ENCODE results near the gene HDHD3. TPM values are rescaled to one million over a fixed set of nuclear protein-coding genes. Genes with fewer than 3 reads are reported as not detected.

Gene HDHD3
- total RNA-seq, 4 donors from 2014 or later: 24.9 to 69.0 (median 58.6) TPM

DNA sequence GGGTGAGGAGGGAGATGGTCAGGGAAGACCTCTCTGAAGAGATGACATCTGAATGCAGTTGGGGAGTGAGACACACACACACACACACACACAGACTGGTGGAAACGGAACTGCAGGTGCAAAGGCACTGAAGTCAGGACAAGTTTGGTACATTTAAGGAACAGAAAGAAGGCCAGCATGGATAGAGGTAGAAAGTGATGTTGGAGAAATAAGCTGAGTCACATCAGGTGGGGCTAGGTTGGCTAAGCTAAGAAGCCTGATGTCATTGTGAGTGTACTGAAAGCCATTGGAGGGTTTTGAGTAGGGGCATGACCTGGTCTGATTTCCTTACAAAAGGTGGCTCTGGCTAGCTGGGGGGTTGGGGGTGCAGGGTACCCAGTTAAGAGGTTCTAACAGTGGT lies 24.4 kb downstream of the HDHD3 start:
- Histone ChIP-seq H3K4me3 (no peak overlapping the region), H3K4me1 (peaks cover 22% of the 10 kb centered on the region), H3K36me3 (no peaks in the 10 kb centered on the region), H3K9me3 (no peaks in the 10 kb centered on the region), H3K27ac (no peak overlapping the region), H3K27me3 (peaks cover 24% of the 10 kb centered on the region)
- WGBS: 85% methylated on average over 1 of the region's 1 CpG
- DNase-seq (ENCODE audit: low spot score in 2 of 2): peak in 1 of 2 donors; percentile 18
- TF ChIP-seq POLR2AphosphoS5 (IDR thresholded peaks at IDR 0.05) (no peak), EP300 (IDR thresholded peaks at IDR 0.05) (no peak), POLR2A (IDR thresholded peaks at IDR 0.05) (no peak)
- TF ChIP-seq, protein P1, sequence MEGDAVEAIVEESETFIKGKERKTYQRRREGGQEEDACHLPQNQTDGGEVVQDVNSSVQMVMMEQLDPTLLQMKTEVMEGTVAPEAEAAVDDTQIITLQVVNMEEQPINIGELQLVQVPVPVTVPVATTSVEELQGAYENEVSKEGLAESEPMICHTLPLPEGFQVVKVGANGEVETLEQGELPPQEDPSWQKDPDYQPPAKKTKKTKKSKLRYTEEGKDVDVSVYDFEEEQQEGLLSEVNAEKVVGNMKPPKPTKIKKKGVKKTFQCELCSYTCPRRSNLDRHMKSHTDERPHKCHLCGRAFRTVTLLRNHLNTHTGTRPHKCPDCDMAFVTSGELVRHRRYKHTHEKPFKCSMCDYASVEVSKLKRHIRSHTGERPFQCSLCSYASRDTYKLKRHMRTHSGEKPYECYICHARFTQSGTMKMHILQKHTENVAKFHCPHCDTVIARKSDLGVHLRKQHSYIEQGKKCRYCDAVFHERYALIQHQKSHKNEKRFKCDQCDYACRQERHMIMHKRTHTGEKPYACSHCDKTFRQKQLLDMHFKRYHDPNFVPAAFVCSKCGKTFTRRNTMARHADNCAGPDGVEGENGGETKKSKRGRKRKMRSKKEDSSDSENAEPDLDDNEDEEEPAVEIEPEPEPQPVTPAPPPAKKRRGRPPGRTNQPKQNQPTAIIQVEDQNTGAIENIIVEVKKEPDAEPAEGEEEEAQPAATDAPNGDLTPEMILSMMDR (IDR thresholded peaks at IDR 0.05): no peak

DNA sequence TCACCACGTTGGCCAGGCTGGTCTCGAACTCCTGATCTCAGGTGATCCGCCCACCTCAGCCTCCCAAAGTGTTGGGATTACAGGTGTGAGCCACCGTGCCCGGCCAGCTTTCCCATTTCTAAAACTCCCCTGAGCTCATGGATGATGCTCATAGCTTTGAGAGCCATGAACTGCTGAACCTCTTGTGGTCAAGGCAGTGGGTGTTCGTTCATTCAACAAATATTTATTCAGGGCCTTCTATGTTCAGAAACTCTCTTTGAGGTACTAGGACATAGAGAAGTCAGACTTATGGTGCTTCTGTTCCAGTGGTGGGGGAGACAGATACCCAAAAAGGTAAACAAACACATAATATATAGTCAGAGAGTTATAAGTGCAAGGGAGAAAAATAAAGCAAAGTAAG lies 24.8 kb downstream of the HDHD3 start:
- Histone ChIP-seq H3K4me1 (peaks cover 22% of the 10 kb centered on the region), H3K27ac (no peak overlapping the region), H3K4me3 (no peak overlapping the region), H3K27me3 (peaks cover 24% of the 10 kb centered on the region), H3K9me3 (no peaks in the 10 kb centered on the region), H3K36me3 (no peaks in the 10 kb centered on the region)
- 87% methylated on average over 6 of the region's 6 CpGs for WGBS
- TF ChIP-seq POLR2A (IDR thresholded peaks at IDR 0.05) (no peak), POLR2AphosphoS5 (IDR thresholded peaks at IDR 0.05) (no peak), EP300 (IDR thresholded peaks at IDR 0.05) (no peak)
- TF ChIP-seq, protein P1 (IDR thresholded peaks at IDR 0.05): no peak
- no peak for DNase-seq (ENCODE audit: low spot score in 2 of 2)

- no peaks in the 10 kb centered on the region for H3K36me3 ChIP-seq
- H3K9me3 ChIP-seq: no peaks in the 10 kb centered on the region
- WGBS: 60% methylated on average over 6 of the region's 6 CpGs
- no peak overlapping the region for H3K27ac ChIP-seq
- peaks cover 22% of the 10 kb centered on the region for H3K4me1 ChIP-seq
- TF ChIP-seq, protein P1 (IDR thresholded peaks at IDR 0.05): no peak
- TF ChIP-seq POLR2AphosphoS5 (IDR thresholded peaks at IDR 0.05) (no peak), POLR2A (IDR thresholded peaks at IDR 0.05) (no peak), EP300 (IDR thresholded peaks at IDR 0.05) (no peak)
- H3K4me3 ChIP-seq: no peak overlapping the region
- DNase-seq (ENCODE audit: low spot score in 2 of 2): no peak
- peaks cover 24% of the 10 kb centered on the region for H3K27me3 ChIP-seq
These were observed 25.8 kb downstream of the HDHD3 start for GRCh38 chr9:113350937-113351336.

- TF ChIP-seq, protein P1 (IDR thresholded peaks at IDR 0.05): no peak
- TF ChIP-seq POLR2A (IDR thresholded peaks at IDR 0.05): no peak
- no peak for TF ChIP-seq EP300 (IDR thresholded peaks at IDR 0.05)
- no peak for TF ChIP-seq POLR2AphosphoS5 (IDR thresholded peaks at IDR 0.05)
- Histone ChIP-seq H3K27ac (peak overlapping the region; percentile 67), H3K4me1 (peaks cover 22% of the 10 kb centered on the region), H3K4me3 (peak overlapping the region; percentile 68), H3K9me3 (no peaks in the 10 kb centered on the region), H3K36me3 (no peaks in the 10 kb centered on the region), H3K27me3 (peaks cover 24% of the 10 kb centered on the region)
- 13% methylated on average over 14 of the region's 14 CpGs for WGBS
- DNase-seq (ENCODE audit: low spot score in 2 of 2): no peak
These were observed 26.6 kb downstream of the HDHD3 start for GRCh38 chr9:113350107-113350661.

GRCh38 chr9:113349445-113350094 lies 27.2 kb downstream of the HDHD3 start, which contains the start of gene BSPRY:
TSS of gene BSPRY (plus strand) at chr9:113349541. CDS start at chr9:113349580, 39 bp downstream.
- H3K27me3 ChIP-seq: peaks cover 24% of the 10 kb centered on the region
- TF ChIP-seq POLR2A (IDR thresholded peaks at IDR 0.05): no peak
- no peak for TF ChIP-seq EP300 (IDR thresholded peaks at IDR 0.05)
- TF ChIP-seq, protein P1 (IDR thresholded peaks at IDR 0.05): no peak
- no peak for TF ChIP-seq POLR2AphosphoS5 (IDR thresholded peaks at IDR 0.05)
- H3K36me3 ChIP-seq: no peaks in the 10 kb centered on the region
- no peaks in the 10 kb centered on the region for H3K9me3 ChIP-seq
- WGBS: 3% methylated on average over 17 of the region's 71 CpGs
- H3K4me3 ChIP-seq: peak within 1 kb of the TSS; percentile 68
- DNase-seq (ENCODE audit: low spot score in 2 of 2): no peak
- peaks cover 22% of the 10 kb centered on the region for H3K4me1 ChIP-seq
- peak within 1 kb of the TSS; percentile 67 for H3K27ac ChIP-seq

Data from suprapubic skin (tissue), 4 donors.